WERI-Rb-1 (cell line): ENCODE measurements around the gene MUCL3.
A peak's percentile ranks its signal among the peaks of the same experiment; 100 is the strongest.
"Not testable (repeated sequence)": the region's sequence is repeated elsewhere in the genome, so short reads cannot be mapped to it uniquely, and the experiment has no call there.

Experiments used
- DNase-seq: peaks from one replicate; pipeline ENCODE4 v3.0.0-alpha.2; 2020
- H3K27ac ChIP-seq: fragments of 250-450 bp; sonication (Bioruptor Pico); 2 replicates; pipeline ENCODE4 v1.5.1; 2020; ENCODE audit warnings: mild to moderate bottlenecking, moderate library complexity
- H3K27me3 ChIP-seq: fragments of 250-450 bp; sonication (Bioruptor Pico); 2 replicates; pipeline ENCODE4 v1.5.1; 2021; ENCODE audit warnings: mild to moderate bottlenecking, low read depth, moderate library complexity; ENCODE audit not compliant: insufficient read depth, severe bottlenecking
- H3K36me3 ChIP-seq: fragments of 250-450 bp; sonication (Bioruptor Pico); 2 replicates; pipeline ENCODE4 v1.5.1; 2020; ENCODE audit warnings: mild to moderate bottlenecking, moderate library complexity
- H3K4me3 ChIP-seq: 2 replicates; pipeline ENCODE4 v1.5.1; 2011; ENCODE audit warnings: low read depth, mild to moderate bottlenecking, control low read depth, low read length
- H3K9me3 ChIP-seq: fragments of 250-450 bp; sonication (Bioruptor Pico); 2 replicates; pipeline ENCODE4 v1.5.1; 2021; ENCODE audit warnings: mild to moderate bottlenecking, moderate library complexity; ENCODE audit not compliant: severe bottlenecking
- CTCF ChIP-seq: IDR thresholded peaks from 2 replicates; pipeline ENCODE4 v1.5.1; 2011; ENCODE audit warnings: low read depth, mild to moderate bottlenecking, control low read depth, inconsistent platforms, low read length

Gene MUCL3

DNA sequence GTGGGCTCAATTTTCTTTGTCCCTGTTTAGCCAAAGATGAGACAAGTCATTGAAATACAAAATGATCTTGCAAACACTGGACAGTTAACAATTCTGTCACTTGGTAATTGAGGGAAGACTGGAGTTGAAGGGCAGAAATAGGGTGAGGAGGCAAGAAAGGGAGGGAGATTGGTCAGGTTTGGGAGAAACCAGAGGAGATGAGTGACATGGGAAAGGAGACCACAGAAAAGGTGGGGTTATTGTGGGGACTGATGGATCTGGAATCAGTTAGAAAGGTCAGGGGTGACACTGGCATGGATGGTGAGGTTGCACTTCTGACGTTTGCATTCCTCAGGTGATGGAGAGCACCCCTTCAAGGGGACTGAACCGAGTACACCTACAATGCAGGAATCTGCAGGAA is 32.1 kb upstream of the MUCL3 start:
- Histone ChIP-seq H3K27ac (peak overlapping the region; percentile 72), H3K9me3 (no peaks in the 10 kb centered on the region), H3K4me3 (peak overlapping the region; percentile 94), H3K36me3 (peaks cover 46% of the 10 kb centered on the region), H3K27me3 (no peaks in the 10 kb centered on the region)
- TF ChIP-seq CTCF, result no peak
- DNase-seq, result no peak

DNA sequence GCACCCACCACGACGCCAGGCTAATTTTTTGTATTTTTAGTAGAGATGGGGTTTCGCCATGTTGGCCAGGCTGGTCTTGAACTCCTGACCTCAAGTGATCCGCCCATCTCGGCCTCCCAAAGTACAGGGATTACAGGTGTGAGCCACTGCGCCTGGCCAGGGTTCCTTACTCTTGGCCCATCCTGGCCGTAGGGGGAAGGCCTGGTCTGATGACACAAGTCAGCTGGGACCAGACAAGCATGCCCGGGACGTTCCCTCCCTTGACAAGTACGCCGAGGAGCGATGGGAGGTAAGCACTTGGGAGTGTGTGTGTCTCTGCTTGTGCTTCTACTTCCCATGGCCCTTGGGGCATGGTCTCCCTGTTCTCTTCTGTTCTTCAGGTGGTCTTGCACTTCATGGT is 30.3 kb upstream of the MUCL3 start:
- not testable (repeated sequence) for H3K9me3 ChIP-seq, H3K4me3 ChIP-seq, H3K27me3 ChIP-seq, DNase-seq, H3K27ac ChIP-seq
- peaks cover 49% of the 10 kb centered on the region for H3K36me3 ChIP-seq

DNA sequence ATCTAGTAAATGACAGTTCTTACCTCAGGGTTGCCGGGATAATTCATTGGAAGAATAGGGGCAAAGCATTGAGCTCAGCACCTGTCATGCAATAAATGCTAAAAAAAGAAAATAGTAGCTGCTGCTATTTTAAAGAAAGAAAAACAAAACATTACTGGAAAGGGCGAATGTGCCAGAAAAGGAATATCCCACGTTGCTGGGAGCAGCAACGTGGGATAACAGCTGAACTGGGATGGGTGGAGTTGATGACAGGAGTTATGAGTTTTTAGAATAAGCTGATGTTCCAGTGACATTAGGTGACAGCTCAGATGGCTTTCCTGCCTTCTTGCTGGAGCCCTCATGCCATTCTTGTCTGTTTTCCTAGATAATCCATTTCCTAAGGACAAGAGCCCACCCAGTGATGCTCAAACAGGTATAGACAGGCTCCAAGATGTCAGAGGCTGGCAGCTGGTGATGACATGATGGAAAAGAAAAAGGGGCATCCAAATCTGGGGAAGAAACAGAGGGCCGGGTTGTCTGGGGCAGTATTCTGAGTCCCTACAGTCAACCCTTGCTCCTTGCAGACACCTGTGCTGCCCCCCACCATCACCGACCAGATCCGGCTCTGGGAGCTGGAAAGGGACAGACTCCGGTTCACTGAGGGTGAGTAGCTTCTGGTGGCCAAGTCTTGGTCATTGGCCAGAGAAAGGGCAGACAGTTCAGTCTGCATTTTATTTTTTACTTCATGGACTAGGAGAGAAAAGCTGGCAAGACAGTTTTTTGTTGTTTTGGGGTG is 27.8 kb upstream of the MUCL3 start:
- no peaks in the 10 kb centered on the region for H3K9me3 ChIP-seq
- no peaks in the 10 kb centered on the region for H3K27me3 ChIP-seq
- H3K36me3 ChIP-seq, result peaks cover 65% of the 10 kb centered on the region
- H3K27ac ChIP-seq, result no peak overlapping the region; the same call in 1 of the 2 replicates
- TF ChIP-seq CTCF, result no peak
- H3K4me3 ChIP-seq, result no peak overlapping the region
- DNase-seq, result no peak

DNA sequence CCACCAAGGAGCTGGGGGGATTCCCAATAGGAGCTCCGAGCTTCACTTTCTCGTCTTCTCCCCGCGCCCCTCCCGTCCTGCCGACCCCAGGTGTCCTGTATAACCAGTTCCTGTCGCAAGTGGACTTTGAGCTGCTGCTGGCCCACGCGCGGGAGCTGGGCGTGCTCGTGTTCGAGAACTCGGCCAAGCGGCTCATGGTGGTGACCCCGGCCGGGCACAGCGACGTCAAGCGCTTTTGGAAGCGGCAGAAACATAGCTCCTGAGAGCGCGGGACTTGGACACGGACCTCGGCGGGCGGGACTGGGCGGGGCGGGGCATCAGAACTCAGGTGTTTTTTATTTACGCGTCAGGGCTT is 27.1 kb upstream of the MUCL3 start:
- Histone ChIP-seq H3K4me3 (peak overlapping the region; percentile 53), H3K27ac (peak overlapping the region; percentile 78), H3K9me3 (no peaks in the 10 kb centered on the region), H3K36me3 (peaks cover 70% of the 10 kb centered on the region), H3K27me3 (no peaks in the 10 kb centered on the region)
- no peak for TF ChIP-seq CTCF
- DNase-seq, result no peak

- DNase-seq, result peak; percentile 97
- no peaks in the 10 kb centered on the region for H3K27me3 ChIP-seq
- peak within 1 kb of the TSS; percentile 78 for H3K27ac ChIP-seq
- H3K4me3 ChIP-seq, result peak within 1 kb of the TSS; percentile 53
- H3K36me3 ChIP-seq, result peaks cover 71% of the 10 kb centered on the region
- TF ChIP-seq CTCF, result peak; percentile 42
- no peaks in the 10 kb centered on the region for H3K9me3 ChIP-seq
Observed at GRCh38 chr6:30914076-30914853, 26.5 kb upstream of the MUCL3 start, which contains the start of gene VARS2. Gene VARS2, plus strand, starts transcription at chr6:30914238. Its CDS starts 599 bp downstream, at chr6:30914837.

DNA sequence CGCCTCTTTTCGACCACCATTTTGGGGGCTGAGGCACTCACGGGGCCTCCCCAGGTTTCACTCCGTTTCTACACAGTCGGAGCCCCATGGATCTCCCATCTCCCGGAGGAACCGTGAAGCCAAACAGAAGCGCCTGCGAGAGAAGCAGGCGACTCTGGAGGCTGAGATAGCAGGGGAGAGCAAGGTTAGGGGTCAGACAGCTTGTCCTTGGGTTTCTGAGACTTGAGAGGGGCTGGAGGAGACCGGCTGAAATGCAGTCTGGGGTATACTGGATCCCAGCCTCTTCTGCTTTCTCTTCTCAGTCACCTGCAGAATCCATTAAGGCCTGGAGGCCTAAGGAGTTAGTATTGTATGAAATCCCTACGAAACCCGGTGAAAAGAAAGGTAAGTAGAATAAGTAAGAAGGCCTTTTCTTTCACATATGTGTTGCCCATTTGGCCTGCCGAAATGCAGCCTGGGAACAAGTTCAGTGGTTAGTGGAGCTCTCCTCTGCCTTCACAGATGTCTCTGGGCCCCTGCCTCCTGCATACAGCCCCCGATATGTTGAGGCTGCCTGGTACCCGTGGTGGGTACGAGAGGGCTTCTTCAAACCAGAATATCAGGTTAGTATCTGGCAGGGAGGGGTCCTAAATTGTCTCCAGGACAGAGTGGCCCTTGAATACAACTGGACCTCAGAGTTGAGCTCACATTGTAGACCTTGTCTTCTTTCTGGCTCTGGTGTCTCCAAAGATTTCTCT is 25.8 kb upstream of the MUCL3 start:
- peak overlapping the region; percentile 78 for H3K27ac ChIP-seq
- no peak for DNase-seq

More for the DNA sequence above, 25.8 kb upstream of the MUCL3 start:
- peaks cover 71% of the 10 kb centered on the region for H3K36me3 ChIP-seq
- no peaks in the 10 kb centered on the region for H3K27me3 ChIP-seq
- TF ChIP-seq CTCF, result no peak
- no peaks in the 10 kb centered on the region for H3K9me3 ChIP-seq
- H3K4me3 ChIP-seq, result peak overlapping the region; percentile 53
